HepG2 (cell line): ENCODE data around the gene PPP1R2B. TPM values are rescaled to one million over a fixed set of nuclear protein-coding genes. Genes with fewer than 3 reads are reported as not detected.

Experiments
- ATAC-seq: fragments of 200-7000 bp; cut with Tn5 transposase; 3 replicates; pipeline ENCODE4 v1.9.1; 2020; ENCODE audit warnings: mild to moderate bottlenecking, moderate library complexity
- BruUV-seq: library from RNA; stranded (reverse); fragments of 400-500 nt; replicated peaks from 2 replicates; lab custom pipeline; 2021; lab: Mats Ljungman, UMichigan
- CTCF ChIA-PET: fragments of 300-600 bp; formaldehyde crosslinking; extraction: SDS; loops from one replicate; lab custom pipeline; 2021; ENCODE audit warnings: low total read pairs, inconsistent platforms, low intra/inter-chr PET ratio; lab: Yijun Ruan, JAX
- POLR2A ChIA-PET: fragments of 350-600 bp; sonication (Branson Sonifier 250); formaldehyde crosslinking; loops from one replicate; lab custom pipeline; 2020; ENCODE audit warnings: antibody characterized with exemption, inconsistent platforms; lab: Yijun Ruan, JAX
- DNase-seq: peaks from one replicate; pipeline ENCODE4 v3.0.0-alpha.2; 2015; ENCODE audit warnings: low spot score
- FAIRE-seq: peaks from 3 replicates; lab custom pipeline; 2011; peaks lifted over from hg19 to GRCh38; lab: Jason Lieb, UNC
- H2AFZ ChIP-seq: one replicate; pipeline ENCODE4 v1.6.1; 2011; ENCODE audit warnings: low read length, inconsistent platforms
- H3K27ac ChIP-seq: fragments of 300-600 bp; 3 replicates; pipeline ENCODE4 v1.8.0; 2011; ENCODE audit warnings: mixed run types, mild to moderate bottlenecking, mixed read lengths, low read length, inconsistent platforms; ENCODE audit not compliant: insufficient read depth; ENCODE audit errors: extremely low read length
- H3K27me3 ChIP-seq, 2 experiments: fragments of 200-600 bp in 1 of 2; 2 replicates in 1 of 2; 3 replicates in 1 of 2; pipeline versions ENCODE4 v1.6.0 to v1.8.0; 2011; ENCODE audit warnings: low read length in 2 of 2, mild to moderate bottlenecking in 2 of 2, moderate library complexity in 2 of 2, inconsistent platforms in 1 of 2; ENCODE audit not compliant: insufficient read depth in 2 of 2, control insufficient read depth in 1 of 2
- H3K36me3 ChIP-seq, 2 experiments: fragments of 200-600 bp in 1 of 2; replicated peaks in 1 of 2; 2 replicates in 1 of 2; 3 replicates in 1 of 2; pipeline versions ENCODE4 v1.5.1 to v1.8.0; 2011; ENCODE audit warnings: low read length in 2 of 2, inconsistent platforms in 1 of 2; ENCODE audit not compliant: insufficient read depth in 2 of 2, control insufficient read depth in 1 of 2
- H3K4me1 ChIP-seq: 2 replicates; pipeline ENCODE4 v1.5.1; 2012; ENCODE audit warnings: low read length, inconsistent platforms; ENCODE audit not compliant: insufficient read depth
- H3K4me2 ChIP-seq: 2 replicates; pipeline ENCODE4 v1.6.0; 2011; ENCODE audit warnings: low read depth, low read length, inconsistent platforms
- H3K4me3 ChIP-seq, 3 experiments: fragments of 200-600 bp in 1 of 3; sonication (generic), shearing (Covaris generic) in 1 of 3; replicated peaks in 1 of 3; 2 replicates each; pipeline ENCODE4 v1.5.1; 2011 to 2016; ENCODE audit warnings: low read length in 3 of 3, inconsistent platforms in 2 of 3, low read depth in 2 of 3, mild to moderate bottlenecking in 2 of 3, control low read depth in 1 of 3, mixed read lengths in 1 of 3; ENCODE audit not compliant: insufficient read depth in 1 of 3
- H3K79me2 ChIP-seq: one replicate; pipeline ENCODE4 v1.6.1; 2011; ENCODE audit warnings: low read length, inconsistent platforms; ENCODE audit not compliant: insufficient read depth
- H3K9ac ChIP-seq: 2 replicates; pipeline ENCODE4 v1.6.0; 2011; ENCODE audit warnings: mild to moderate bottlenecking, low read depth, low read length, inconsistent platforms; ENCODE audit not compliant: insufficient read depth
- H3K9me3 ChIP-seq: 2 replicates; pipeline ENCODE4 v1.5.1; 2012; ENCODE audit warnings: mild to moderate bottlenecking, low read length
- H4K20me1 ChIP-seq: 2 replicates; pipeline ENCODE4 v1.6.0; 2011; ENCODE audit warnings: inconsistent platforms, mild to moderate bottlenecking, low read length, moderate library complexity; ENCODE audit not compliant: insufficient read depth
- ARHGAP35 ChIP-seq: sonication (generic); formaldehyde crosslinking; IDR thresholded peaks from 2 replicates; pipeline ENCODE4 v1.9.0; 2022; ENCODE audit warnings: mild to moderate bottlenecking, inconsistent platforms, moderate library complexity, missing genetic modification reagents, borderline replicate concordance
- CEBPB ChIP-seq: IDR thresholded peaks from 2 replicates; pipeline ENCODE4 v1.6.1; 2011; ENCODE audit warnings: low read depth, low read length, improper control_type of control experiment, borderline replicate concordance
- HES4 ChIP-seq: sonication (generic); formaldehyde crosslinking; IDR thresholded peaks from 2 replicates; pipeline ENCODE4 v1.9.0; 2021; ENCODE audit warnings: mild to moderate bottlenecking, missing genetic modification reagents, borderline replicate concordance
- MTA3 ChIP-seq: sonication (generic); formaldehyde crosslinking; IDR thresholded peaks from 2 replicates; pipeline ENCODE4 v1.4.0; 2020; ENCODE audit warnings: missing genetic modification reagents
- NR1H2 ChIP-seq: sonication (generic); formaldehyde crosslinking; IDR thresholded peaks from 2 replicates; pipeline ENCODE4 v1.8.1; 2022; ENCODE audit warnings: low read depth, missing genetic modification reagents, borderline replicate concordance
- NR2F1 ChIP-seq, 2 experiments: fragments of 450-650 bp in 1 of 2; formaldehyde crosslinking in 1 of 2; IDR thresholded peaks; 2 replicates each; pipeline versions ENCODE4 v1.5.0 to v1.6.1; 2016 to 2020; ENCODE audit warnings: mild to moderate bottlenecking in 1 of 2, missing compliant biosample characterization in 1 of 2, missing genetic modification reagents in 1 of 2, moderate library complexity in 1 of 2
- PHF21A ChIP-seq: sonication (generic); formaldehyde crosslinking; IDR thresholded peaks from 2 replicates; pipeline ENCODE4 v1.5.0; 2020; ENCODE audit warnings: mild to moderate bottlenecking, missing genetic modification reagents
- RAD21 ChIP-seq: fragments of 450-650 bp; formaldehyde crosslinking; IDR thresholded peaks from 2 replicates; pipeline ENCODE4 v1.5.0; 2020; ENCODE audit warnings: mild to moderate bottlenecking
- RCOR2 ChIP-seq: IDR thresholded peaks from 2 replicates; pipeline ENCODE4 v1.6.1; 2016; ENCODE audit warnings: missing biosample characterization, missing genetic modification reagents
- RNF2 ChIP-seq: fragments of 450-650 bp; conservative IDR thresholded peaks from 2 replicates; pipeline ENCODE4 v1.6.1; 2016; ENCODE audit warnings: low read depth
- SRSF4 ChIP-seq: fragments of 200-400 bp; formaldehyde crosslinking; IDR thresholded peaks from one replicate; pipeline ENCODE4 v1.6.1; 2018; ENCODE audit warnings: mild to moderate bottlenecking, low read depth, low read length, moderate library complexity; ENCODE audit not compliant: poor library complexity, severe bottlenecking
- TOE1 ChIP-seq: sonication (generic); formaldehyde crosslinking; IDR thresholded peaks from 2 replicates; pipeline ENCODE4 v1.4.0; 2020; ENCODE audit warnings: mild to moderate bottlenecking, missing genetic modification reagents
- XBP1 ChIP-seq: sonication (generic); formaldehyde crosslinking; IDR thresholded peaks from 2 replicates; pipeline ENCODE4 v1.5.0; 2020; ENCODE audit warnings: missing genetic modification reagents
- ZBTB34 ChIP-seq: sonication (generic); formaldehyde crosslinking; IDR thresholded peaks from 2 replicates; pipeline ENCODE4 v1.8.0; 2022; ENCODE audit warnings: mild to moderate bottlenecking, missing genetic modification reagents
- ZFYVE20 ChIP-seq: sonication (generic); formaldehyde crosslinking; IDR thresholded peaks from 2 replicates; pipeline ENCODE4 v1.8.0; 2023; ENCODE audit warnings: low read depth, mild to moderate bottlenecking, moderate library complexity, missing genetic modification reagents, borderline replicate concordance
- ZNF326 ChIP-seq: sonication (generic); formaldehyde crosslinking; IDR thresholded peaks from 2 replicates; pipeline ENCODE4 v1.4.0; 2020; ENCODE audit warnings: missing genetic modification reagents, borderline replicate concordance
- ZNF570 ChIP-seq: sonication (generic); formaldehyde crosslinking; IDR thresholded peaks from 2 replicates; pipeline ENCODE4 v1.4.0; 2020; ENCODE audit warnings: mild to moderate bottlenecking, missing genetic modification reagents, borderline replicate concordance
- WGBS: methylation state at CpG from one replicate; pipeline ENCODE4 v1.1.6; 2017; ENCODE audit warnings: low lambda C conversion rate; 5-methylcytosine and 5-hydroxymethylcytosine counted together
- in situ Hi-C: cut with HindIII; loops from 2 replicates; pipeline ENCODE4 v1.10.0; 2017; ENCODE audit warnings: low pct_unique_long_range_greater_than_20kb; ENCODE audit not compliant: extremely low pct_ligation_motif_present
- intact Hi-C: fragments of 100-400 bp; cut with micrococcal nuclease; formaldehyde crosslinking; loops from one replicate; pipeline ENCODE4 v1.10.0; 2022; ENCODE audit not compliant: unreplicated experiment
- polyA plus RNA-seq, 8 experiments: library from polyadenylated mRNA; depleted of rRNA in 3 of 8; stranded (reverse) in 7 of 8; unstranded in 1 of 8; fragments of >200 nt; fragmentation: Illumina TruSeq in 4 of 8; extraction: Trizol in 4 of 8; gene quantifications; 2 replicates each; pipeline versions ENCODE4 v1.2.1 to v1.2.3, GENCODE V29; 2011 to 2016; ENCODE audit warnings: low read depth in 4 of 8, missing spikeins in 1 of 8, mixed read lengths in 1 of 8; ENCODE audit not compliant: insufficient read depth in 1 of 8
- total RNA-seq, 5 experiments: library from RNA; depleted of rRNA; stranded (reverse); fragments of >200 nt; fragmentation: Illumina TruSeq; extraction: Trizol; gene quantifications; 2 replicates each; pipeline ENCODE4 v1.2.3, GENCODE V29; 2016; ENCODE audit warnings: low read depth in 1 of 5
- TF ChIP-seq, protein P1 (sequence below): sonication (generic); formaldehyde crosslinking; IDR thresholded peaks from 2 replicates; pipeline ENCODE4 v1.4.0; 2020; ENCODE audit warnings: missing genetic modification reagents
- TF ChIP-seq, protein P2 (sequence below): sonication (generic); formaldehyde crosslinking; IDR thresholded peaks from 2 replicates; pipeline ENCODE4 v1.4.0; 2020; ENCODE audit warnings: missing genetic modification reagents

The PPP1R2B gene
- total and polyA plus RNA-seq, 2 of the 13 experiments (the other 11 are each of a cell fraction or from before 2014, with no cell fraction given) = 0.07 TPM; not detected in 1

- Histone ChIP-seq H2AFZ (no peak overlapping the region), H3K4me1 (no peaks in the 10 kb centered on the region), H3K27me3 (peaks cover 0 to 5% of the 10 kb centered on the region in 2 experiments; a peak in 1 of 5 replicates), H4K20me1 (no peaks in the 10 kb centered on the region), H3K36me3 (no peaks in the 10 kb centered on the region), H3K4me2 (no peak overlapping the region), H3K79me2 (no peaks in the 10 kb centered on the region), H3K27ac (no peak overlapping the region), H3K9me3 (no peaks in the 10 kb centered on the region), H3K4me3 (no peak overlapping the region), H3K9ac (no peak overlapping the region)
- 25% methylated on average over 2 of the region's 2 CpGs for WGBS
- ChIA-PET CTCF (no interaction called here), POLR2A (no interaction called here)
- ATAC-seq (no peak), FAIRE-seq (no peak), DNase-seq (no peak)
- in situ Hi-C loops = no loop called here
- intact Hi-C loops = no loop called here
- BruUV-seq = no TSS peak
- TF ChIP-seq ZFYVE20 (CRISPR knock-in tag) (no peak), ZNF326 (no peak), NR1H2 (CRISPR knock-in tag) (no peak), RNF2 (no peak), SRSF4 (no peak), RAD21 (CRISPR knock-in tag) (no peak), ZBTB34 (CRISPR knock-in tag) (no peak), CEBPB (no peak), HES4 (no peak), ZNF570 (CRISPR knock-in tag) (no peak), NR2F1 (CRISPR knock-in tag; IDR thresholded peaks at IDR 0.05) (no peak), XBP1 (no peak), MTA3 (CRISPR knock-in tag) (no peak), RCOR2 (CRISPR knock-in tag) (no peak), TOE1 (CRISPR knock-in tag) (no peak), PHF21A (CRISPR knock-in tag) (no peak), ARHGAP35 (CRISPR knock-in tag) (no peak)
- TF ChIP-seq, protein P1, sequence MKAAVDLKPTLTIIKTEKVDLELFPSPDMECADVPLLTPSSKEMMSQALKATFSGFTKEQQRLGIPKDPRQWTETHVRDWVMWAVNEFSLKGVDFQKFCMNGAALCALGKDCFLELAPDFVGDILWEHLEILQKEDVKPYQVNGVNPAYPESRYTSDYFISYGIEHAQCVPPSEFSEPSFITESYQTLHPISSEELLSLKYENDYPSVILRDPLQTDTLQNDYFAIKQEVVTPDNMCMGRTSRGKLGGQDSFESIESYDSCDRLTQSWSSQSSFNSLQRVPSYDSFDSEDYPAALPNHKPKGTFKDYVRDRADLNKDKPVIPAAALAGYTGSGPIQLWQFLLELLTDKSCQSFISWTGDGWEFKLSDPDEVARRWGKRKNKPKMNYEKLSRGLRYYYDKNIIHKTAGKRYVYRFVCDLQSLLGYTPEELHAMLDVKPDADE (CRISPR knock-in tag) = no peak
- TF ChIP-seq, protein P2, sequence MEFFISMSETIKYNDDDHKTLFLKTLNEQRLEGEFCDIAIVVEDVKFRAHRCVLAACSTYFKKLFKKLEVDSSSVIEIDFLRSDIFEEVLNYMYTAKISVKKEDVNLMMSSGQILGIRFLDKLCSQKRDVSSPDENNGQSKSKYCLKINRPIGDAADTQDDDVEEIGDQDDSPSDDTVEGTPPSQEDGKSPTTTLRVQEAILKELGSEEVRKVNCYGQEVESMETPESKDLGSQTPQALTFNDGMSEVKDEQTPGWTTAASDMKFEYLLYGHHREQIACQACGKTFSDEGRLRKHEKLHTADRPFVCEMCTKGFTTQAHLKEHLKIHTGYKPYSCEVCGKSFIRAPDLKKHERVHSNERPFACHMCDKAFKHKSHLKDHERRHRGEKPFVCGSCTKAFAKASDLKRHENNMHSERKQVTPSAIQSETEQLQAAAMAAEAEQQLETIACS (CRISPR knock-in tag) = no peak
These were observed 38.4 kb downstream of the PPP1R2B start for GRCh38 chr5:156888520-156888919.
